Measurements from ENCODE around the gene TNFAIP8L2.

GRCh38 chr1:151130987-151131586 is 25.4 kb upstream of the TNFAIP8L2 start:
- TF ChIP-seq POLR2A (IDR thresholded peaks at IDR 0.05; ENCODE audit: borderline replicate concordance, extremely low read depth, insufficient read depth, insufficient read length) (no peak), ZNF274 (IDR thresholded peaks at IDR 0.05; ENCODE audit: low read depth, low read length) (no peak), EZH2 (IDR thresholded peaks at IDR 0.05) (no peak), TCF7L2 (IDR thresholded peaks at IDR 0.05; ENCODE audit: borderline replicate concordance, extremely low read depth, insufficient read depth, insufficient read length) (no peak), SP1 (IDR thresholded peaks at IDR 0.05; ENCODE audit: low read depth) (no peak), MAX (IDR thresholded peaks at IDR 0.05) (no peak), POLR2AphosphoS5 (IDR thresholded peaks at IDR 0.05; ENCODE audit: low read depth, low read length) (no peak), REST (IDR thresholded peaks at IDR 0.05; ENCODE audit: low read depth) (no peak), SIN3A (IDR thresholded peaks at IDR 0.05; ENCODE audit: low read depth) (no peak)
- TF ChIP-seq, protein P1, sequence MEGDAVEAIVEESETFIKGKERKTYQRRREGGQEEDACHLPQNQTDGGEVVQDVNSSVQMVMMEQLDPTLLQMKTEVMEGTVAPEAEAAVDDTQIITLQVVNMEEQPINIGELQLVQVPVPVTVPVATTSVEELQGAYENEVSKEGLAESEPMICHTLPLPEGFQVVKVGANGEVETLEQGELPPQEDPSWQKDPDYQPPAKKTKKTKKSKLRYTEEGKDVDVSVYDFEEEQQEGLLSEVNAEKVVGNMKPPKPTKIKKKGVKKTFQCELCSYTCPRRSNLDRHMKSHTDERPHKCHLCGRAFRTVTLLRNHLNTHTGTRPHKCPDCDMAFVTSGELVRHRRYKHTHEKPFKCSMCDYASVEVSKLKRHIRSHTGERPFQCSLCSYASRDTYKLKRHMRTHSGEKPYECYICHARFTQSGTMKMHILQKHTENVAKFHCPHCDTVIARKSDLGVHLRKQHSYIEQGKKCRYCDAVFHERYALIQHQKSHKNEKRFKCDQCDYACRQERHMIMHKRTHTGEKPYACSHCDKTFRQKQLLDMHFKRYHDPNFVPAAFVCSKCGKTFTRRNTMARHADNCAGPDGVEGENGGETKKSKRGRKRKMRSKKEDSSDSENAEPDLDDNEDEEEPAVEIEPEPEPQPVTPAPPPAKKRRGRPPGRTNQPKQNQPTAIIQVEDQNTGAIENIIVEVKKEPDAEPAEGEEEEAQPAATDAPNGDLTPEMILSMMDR (IDR thresholded peaks at IDR 0.05 in 2 of 3, conservative IDR thresholded peaks at IDR 0.05 in 1 of 3; ENCODE audit: borderline replicate concordance in 1 of 3, insufficient read depth in 1 of 3, low read depth in 2 of 3, low read length in 2 of 3): no peak
